ENCODE results near the gene PAMR1.

- TF ChIP-seq CTCF (conservative IDR thresholded peaks at IDR 0.05; ENCODE audit: low read depth, low read length) (no peak), EZH2 (IDR thresholded peaks at IDR 0.05; ENCODE audit: borderline replicate concordance, low read depth, low read length, poor library complexity, severe bottlenecking) (no peak)
These were observed 34.5 kb upstream of the PAMR1 start for GRCh38 chr11:35559949-35560348.

Measured in A673 (cell line).